IPS-11a (cell line): ENCODE measurements around the gene GTPBP6.
"Not testable (repeated sequence)": the region's sequence is repeated elsewhere in the genome, so short reads cannot be mapped to it uniquely, and the experiment has no call there.

Experiments used
- H3K4me3 ChIP-seq: one replicate; pipeline ENCODE4 v1.5.1; 2013; ENCODE audit warnings: low read depth, low read length, control low read depth

GTPBP6 gene

GRCh38 chrX:292900-293897 is 25.4 kb downstream of the GTPBP6 start:
- H3K4me3 ChIP-seq: no peak overlapping the region

GRCh38 chrX:291411-291901 is 27.1 kb downstream of the GTPBP6 start:
- no peak overlapping the region for H3K4me3 ChIP-seq

DNA sequence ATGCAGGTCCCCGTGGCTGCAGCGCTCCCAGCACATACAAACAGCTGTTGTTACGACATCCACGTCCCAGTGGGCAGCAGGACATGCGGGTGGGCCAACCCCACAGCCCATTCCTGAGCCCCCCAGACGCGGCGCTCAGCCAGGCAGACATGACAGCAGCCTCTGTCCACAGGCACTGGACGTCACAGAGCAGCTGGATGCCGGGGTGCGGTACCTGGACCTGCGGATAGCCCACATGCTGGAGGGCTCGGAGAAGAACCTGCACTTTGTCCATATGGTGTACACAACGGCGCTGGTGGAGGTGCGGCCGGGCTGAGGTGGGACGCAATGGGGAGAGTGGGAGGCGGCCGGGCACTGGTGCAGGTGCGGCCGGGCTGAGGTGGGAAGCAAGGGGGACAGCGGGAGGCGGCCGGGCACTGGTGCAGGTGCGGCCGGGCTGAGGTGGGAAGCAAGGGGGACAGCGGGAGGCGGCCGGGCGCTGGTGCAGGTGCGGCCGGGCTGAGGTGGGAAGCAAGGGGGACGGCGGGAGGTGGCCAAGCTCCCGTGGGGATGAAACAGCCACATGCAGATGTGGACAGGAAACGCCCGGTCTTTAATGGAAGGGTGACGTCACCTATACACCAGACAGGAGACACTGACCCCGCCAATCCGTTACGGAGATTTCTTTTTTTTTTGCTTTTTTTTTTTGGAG is 28.0 kb downstream of the GTPBP6 start:
- no peak overlapping the region for H3K4me3 ChIP-seq

- H3K4me3 ChIP-seq: no peak overlapping the region
These were observed 30.0 kb downstream of the GTPBP6 start for GRCh38 chrX:288561-288991.

DNA sequence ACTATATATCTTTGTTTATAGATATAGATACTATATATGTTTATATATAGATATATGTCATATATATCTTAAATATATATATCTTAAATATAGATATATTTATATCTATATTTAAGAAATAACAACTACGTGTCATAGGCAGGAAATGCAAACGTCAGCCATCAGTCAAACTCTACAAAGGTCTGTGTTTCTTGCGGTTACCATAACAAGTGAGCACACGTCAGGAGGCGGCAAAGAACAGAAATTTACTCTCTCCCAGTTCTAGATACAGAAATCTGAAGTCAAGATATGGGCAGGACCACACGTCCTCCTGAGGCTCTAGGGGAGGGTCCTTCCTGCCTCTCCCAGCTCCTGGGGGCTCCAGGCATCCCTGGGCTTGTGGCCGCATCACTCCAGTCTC is 30.9 kb downstream of the GTPBP6 start:
- no peak overlapping the region for H3K4me3 ChIP-seq

DNA sequence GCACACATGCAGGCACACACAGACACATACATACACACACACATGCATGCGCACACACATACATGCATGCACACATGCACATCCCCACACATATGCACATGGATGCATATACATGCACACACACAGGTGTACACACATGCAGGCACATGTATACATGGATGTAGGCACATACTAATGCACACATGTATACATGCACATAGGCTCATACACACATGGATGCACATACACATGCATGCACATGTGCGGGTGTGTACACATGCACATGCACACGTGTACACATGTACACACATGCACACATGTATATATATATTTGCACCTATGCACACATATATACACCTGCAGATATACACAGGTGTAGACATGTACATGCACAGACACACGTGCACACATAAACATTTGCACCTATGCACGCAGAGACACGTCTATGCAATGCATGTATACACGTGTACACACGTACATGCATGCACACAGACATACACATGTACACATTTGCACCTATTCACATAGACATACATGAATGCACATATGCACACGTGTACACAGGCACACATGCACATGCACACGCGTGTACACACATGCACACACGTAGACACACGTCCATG is 33.4 kb downstream of the GTPBP6 start:
- no peak overlapping the region for H3K4me3 ChIP-seq

GRCh38 chrX:283115-283845 is 35.3 kb downstream of the GTPBP6 start:
- H3K4me3 ChIP-seq: peak overlapping the region; percentile 39

GRCh38 chrX:282000-282681 is 36.5 kb downstream of the GTPBP6 start:
- peak overlapping the region; percentile 50 for H3K4me3 ChIP-seq

DNA sequence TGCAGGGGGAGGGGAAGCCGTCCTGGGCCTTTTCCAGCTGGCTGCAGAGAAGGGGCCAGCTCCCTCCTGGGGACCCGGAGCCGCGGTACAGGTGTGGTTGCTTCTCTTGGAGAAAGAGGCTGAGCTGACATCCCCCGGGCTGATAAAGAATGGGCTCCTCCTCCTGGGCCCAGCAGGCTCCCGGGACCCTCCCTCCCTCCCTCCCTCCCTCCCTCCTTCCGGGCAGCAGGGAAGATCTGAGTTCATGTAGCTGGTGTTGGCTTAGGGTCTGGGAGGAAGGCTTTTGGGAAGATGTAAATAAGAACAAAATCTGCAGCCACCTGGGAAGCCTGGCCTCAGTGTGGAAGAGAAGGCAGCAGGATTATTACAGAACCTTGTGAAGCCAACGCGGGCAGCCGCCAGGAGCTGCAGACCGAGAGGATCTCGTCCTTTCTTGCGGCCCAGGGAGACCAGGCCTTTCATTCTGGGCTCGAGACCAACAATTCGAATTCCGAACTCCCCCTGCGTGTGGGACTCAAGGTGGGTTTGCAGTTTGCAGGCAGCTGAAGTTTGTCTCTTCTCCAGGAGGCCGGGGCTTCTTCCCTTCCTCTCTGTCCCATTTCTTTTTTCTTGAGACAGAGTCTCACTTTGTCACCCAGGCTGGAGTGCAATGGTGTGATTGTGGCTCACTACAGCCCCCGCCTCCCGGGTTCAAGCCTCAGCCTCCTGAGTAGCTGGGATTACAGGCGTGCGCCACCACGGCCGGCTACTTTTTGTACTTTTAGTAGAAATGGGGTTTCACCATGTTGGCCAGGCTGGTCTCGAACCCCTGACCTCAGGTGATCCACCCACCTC is 37.2 kb downstream of the GTPBP6 start, which contains the start of gene PLCXD1:
Gene PLCXD1, plus strand, starts transcription at position 216 of the 834 bp plus-strand sequence. CDS start 2,807 bp downstream, outside the sequence.
- H3K4me3 ChIP-seq: peak within 1 kb of the TSS; percentile 50

GRCh38 chrX:280722-281121 is 37.9 kb downstream of the GTPBP6 start:
- not testable (repeated sequence) for H3K4me3 ChIP-seq

DNA sequence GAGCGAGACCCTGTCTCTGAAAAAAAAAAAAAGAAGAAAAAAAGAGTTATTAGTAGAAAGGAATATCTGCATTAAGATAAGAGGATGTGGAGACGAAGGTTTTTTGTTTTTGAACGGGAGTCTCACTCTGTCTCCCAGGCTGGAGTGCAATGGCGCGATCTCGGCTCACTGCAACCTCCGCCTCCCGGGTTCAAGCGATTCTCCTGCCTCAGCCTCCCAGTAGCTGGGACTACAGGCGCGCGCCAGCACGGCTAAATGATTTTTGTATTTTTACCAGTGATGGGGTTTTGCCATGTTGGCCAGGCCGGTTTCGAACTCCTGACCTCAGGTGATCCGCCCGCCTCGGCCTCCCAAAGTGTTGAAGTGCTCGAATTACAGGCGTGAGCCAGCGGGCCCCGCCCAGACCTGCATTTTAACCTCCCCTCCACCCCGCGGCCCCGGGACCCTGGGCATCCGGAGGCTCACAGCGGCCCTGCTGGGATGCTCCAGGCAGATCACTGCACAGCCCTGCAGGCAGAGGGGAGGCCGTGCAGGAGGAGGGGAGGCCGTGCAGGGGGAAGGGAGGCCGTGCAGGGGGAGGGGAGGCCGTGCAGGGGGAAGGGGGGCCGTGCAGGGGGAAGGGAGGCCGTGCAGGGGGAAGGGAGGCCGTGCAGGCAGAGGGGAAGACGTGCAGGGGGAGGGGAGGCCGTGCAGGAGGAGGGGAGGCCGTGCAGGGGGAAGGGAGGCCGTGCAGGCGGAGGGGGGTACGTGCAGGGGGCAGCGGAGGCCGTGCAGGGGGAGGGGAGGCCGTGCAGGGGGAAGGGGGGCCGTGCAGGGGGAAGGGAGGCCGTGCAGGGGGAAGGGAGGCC is 38.6 kb downstream of the GTPBP6 start:
- H3K4me3 ChIP-seq: not testable (repeated sequence)

DNA sequence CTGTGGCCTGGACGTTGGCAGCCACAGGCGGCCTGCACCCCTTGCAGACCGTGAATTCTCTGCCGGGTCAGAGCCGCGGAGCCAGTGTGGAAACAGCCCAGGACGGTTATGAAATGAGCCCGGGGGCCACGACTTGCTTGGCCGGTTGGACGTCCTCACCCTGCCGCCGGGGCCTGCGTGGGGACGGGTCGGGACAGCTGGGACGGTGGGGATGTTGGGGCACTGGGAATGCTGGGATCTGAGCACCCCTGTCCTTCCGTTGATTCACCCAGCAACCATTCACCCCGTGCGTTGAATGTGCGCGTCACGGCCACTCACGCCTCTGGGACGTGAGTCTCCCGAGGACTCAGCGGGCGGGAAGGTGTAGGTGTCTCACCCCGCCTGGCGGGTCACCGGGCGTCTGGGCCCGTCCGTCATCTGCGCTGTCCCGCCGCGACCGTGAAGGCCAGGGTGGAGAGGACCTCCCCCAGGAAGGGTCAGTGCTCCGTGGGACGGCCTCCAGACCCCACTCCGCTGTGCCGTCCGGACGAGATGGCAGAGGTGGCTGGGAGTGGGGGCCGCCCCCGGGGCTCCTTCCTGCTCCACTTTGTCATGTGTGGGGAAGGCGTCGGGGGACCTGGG is 41.9 kb downstream of the GTPBP6 start:
- peak overlapping the region; percentile 57 for H3K4me3 ChIP-seq

DNA sequence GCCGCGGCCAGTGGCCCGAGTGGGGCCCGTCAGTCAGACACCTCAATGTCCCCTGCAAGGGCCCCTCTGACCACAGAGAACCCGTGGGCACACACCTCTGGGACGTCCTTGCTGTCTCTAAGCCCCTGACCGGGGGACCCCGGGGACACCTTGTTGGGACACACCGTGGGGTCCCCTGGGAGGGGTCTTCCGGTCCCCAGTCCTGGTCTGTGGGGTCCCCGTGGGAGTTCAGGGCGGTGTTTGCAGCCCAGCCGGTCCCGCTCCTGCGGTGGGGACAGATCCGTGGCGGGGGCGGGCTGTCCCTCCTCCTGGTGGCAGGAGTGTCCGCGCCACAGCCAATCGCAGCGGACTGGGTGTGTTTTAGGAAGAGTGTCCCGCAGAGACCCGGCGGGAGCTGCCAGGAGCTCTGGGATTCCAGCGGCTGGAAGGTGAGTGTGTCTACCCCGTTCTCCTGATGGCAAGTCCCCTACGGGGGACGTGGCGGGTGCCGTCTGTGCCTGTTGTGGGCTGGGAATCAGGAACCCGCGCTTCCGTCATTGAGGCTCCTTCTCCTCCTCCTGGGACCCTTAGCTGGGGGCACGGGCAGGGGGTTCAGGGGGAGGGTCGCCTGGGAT is 42.5 kb downstream of the GTPBP6 start:
- peak overlapping the region; percentile 57 for H3K4me3 ChIP-seq

- peak overlapping the region; percentile 57 for H3K4me3 ChIP-seq
These were observed 43.1 kb downstream of the GTPBP6 start for GRCh38 chrX:275476-275966.

GRCh38 chrX:274904-275475 is 43.6 kb downstream of the GTPBP6 start:
- no peak overlapping the region for H3K4me3 ChIP-seq

DNA sequence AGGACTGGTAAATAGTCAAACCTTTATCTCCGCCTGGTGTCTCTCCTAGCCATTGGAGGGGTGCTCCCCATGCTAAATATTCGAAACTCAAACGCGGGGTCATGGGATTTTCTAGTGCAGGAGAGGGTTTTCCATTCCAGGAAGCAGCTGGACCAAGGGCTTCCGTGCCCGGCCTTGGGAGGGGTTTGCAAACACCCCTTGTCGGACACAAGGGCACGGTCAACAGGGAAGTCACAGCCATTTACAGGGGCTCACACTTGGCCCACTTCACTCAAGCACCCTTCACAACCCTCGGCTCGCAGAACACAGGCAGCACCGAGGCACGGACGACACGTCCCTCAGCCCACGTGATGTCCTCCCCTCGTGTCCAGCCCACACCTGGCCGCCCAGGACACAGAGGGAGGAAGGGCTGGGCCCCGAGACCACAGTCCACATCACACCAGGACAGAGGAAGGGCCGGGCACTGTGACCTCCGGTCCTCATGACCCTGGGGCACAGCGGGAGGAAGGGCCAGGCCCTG is 47.7 kb downstream of the GTPBP6 start:
- H3K4me3 ChIP-seq: no peak overlapping the region
